ENCODE results near the gene ZBTB49.
A peak's percentile ranks its signal among the peaks of the same experiment; 100 is the strongest.

ZBTB49 gene

GRCh38 chr4:4332529-4332928 lies 42.5 kb downstream of the ZBTB49 start:
- no peak overlapping the region for H3K4me3 ChIP-seq (ENCODE audit: low read depth, low read length)
- TF ChIP-seq ZBTB44 (tag by site-specific recombination; IDR thresholded peaks at IDR 0.05) (no peak), HOXA7 (CRISPR knock-in tag; IDR thresholded peaks at IDR 0.05; ENCODE audit: borderline replicate concordance) (no peak), ZNF174 (tag by site-specific recombination; IDR thresholded peaks at IDR 0.05) (no peak), ZNF529 (tag by site-specific recombination; IDR thresholded peaks at IDR 0.05; ENCODE audit: insufficient replicate concordance) (no peak)
- H3K27ac ChIP-seq (ENCODE audit: extremely low read depth, low read depth, low read length): no peak overlapping the region
- no peaks in the 10 kb centered on the region for H3K36me3 ChIP-seq (ENCODE audit: control insufficient read depth in 2 of 2, insufficient read depth in 1 of 2, low read length in 2 of 2)
- POLR2A ChIA-PET: no interaction called here
- no peaks in the 10 kb centered on the region for H3K4me1 ChIP-seq (ENCODE audit: control insufficient read depth, insufficient read depth, low read length)
- H3K9me3 ChIP-seq (ENCODE audit: control insufficient read depth, insufficient read depth, low read depth, low read length): no peaks in the 10 kb centered on the region
- CTCF ChIA-PET: interaction anchor here (1.4 to 1.8 kb wide), 3 partner anchors 72 to 149 kb away, joined by 4 to 10 read pairs (median 8); no protein-coding TSS in a partner anchor

DNA sequence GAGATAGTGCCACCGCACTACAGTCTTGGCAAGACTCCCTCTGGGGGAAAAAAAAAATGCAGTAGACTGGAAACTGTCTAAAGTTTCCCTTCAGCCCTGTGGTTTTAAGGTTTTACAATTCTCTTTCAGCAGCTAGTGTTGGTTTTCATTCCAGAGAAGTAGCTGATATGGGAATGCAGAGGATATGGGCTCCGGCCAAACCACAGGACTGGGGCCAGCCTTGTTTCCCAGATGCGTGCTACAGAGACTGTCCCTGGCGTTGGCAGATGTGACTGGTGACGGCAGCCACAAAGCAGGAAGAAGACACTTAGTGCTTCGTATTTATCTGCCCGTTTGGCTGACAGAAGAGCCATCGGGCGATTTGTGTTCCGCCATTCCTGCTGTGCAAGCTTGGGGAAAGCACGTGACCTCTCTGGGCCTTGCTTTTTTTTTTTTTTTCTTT lies 43.2 kb downstream of the ZBTB49 start:
- ChIA-PET CTCF (interaction anchor here (0.6 to 1.8 kb wide), 4 partner anchors 73 to 272 kb away, joined by 3 to 10 read pairs (median 4); no protein-coding TSS in a partner anchor), POLR2A (no interaction called here)
- Histone ChIP-seq H3K9me3 (ENCODE audit: control insufficient read depth, insufficient read depth, low read depth, low read length) (no peaks in the 10 kb centered on the region), H3K27ac (ENCODE audit: extremely low read depth, low read depth, low read length) (no peak overlapping the region), H3K4me3 (ENCODE audit: low read depth, low read length) (no peak overlapping the region), H3K4me1 (ENCODE audit: control insufficient read depth, insufficient read depth, low read length) (no peaks in the 10 kb centered on the region), H3K36me3 (ENCODE audit: control insufficient read depth in 2 of 2, insufficient read depth in 1 of 2, low read length in 2 of 2) (no peaks in the 10 kb centered on the region)
- TF ChIP-seq IKZF3 (tag by site-specific recombination; IDR thresholded peaks at IDR 0.05): no peak
- no peak for TF ChIP-seq ZNF571 (tag by site-specific recombination; IDR thresholded peaks at IDR 0.05)
- no peak for TF ChIP-seq ZNF354C (tag by site-specific recombination; IDR thresholded peaks at IDR 0.05; ENCODE audit: borderline replicate concordance, low read depth)
- no peak for TF ChIP-seq ZNF274 (IDR thresholded peaks at IDR 0.05; ENCODE audit: low read length)
- TF ChIP-seq ZNF274 (tag by site-specific recombination; IDR thresholded peaks at IDR 0.05; ENCODE audit: borderline replicate concordance): no peak
- no peak for TF ChIP-seq ZSCAN23 (tag by site-specific recombination; IDR thresholded peaks at IDR 0.05)
- no peak for TF ChIP-seq ZNF561 (tag by site-specific recombination; IDR thresholded peaks at IDR 0.05; ENCODE audit: borderline replicate concordance)
- TF ChIP-seq ZNF792 (tag by site-specific recombination; IDR thresholded peaks at IDR 0.05): no peak
- no peak for TF ChIP-seq ZNF239 (tag by site-specific recombination; IDR thresholded peaks at IDR 0.05)
- no peak for TF ChIP-seq ZNF366 (tag by site-specific recombination; conservative IDR thresholded peaks at IDR 0.05)
- no peak for TF ChIP-seq SCRT2 (tag by site-specific recombination; IDR thresholded peaks at IDR 0.05)
- TF ChIP-seq ZIC2 (tag by site-specific recombination; IDR thresholded peaks at IDR 0.05): no peak
- TF ChIP-seq, protein P1, sequence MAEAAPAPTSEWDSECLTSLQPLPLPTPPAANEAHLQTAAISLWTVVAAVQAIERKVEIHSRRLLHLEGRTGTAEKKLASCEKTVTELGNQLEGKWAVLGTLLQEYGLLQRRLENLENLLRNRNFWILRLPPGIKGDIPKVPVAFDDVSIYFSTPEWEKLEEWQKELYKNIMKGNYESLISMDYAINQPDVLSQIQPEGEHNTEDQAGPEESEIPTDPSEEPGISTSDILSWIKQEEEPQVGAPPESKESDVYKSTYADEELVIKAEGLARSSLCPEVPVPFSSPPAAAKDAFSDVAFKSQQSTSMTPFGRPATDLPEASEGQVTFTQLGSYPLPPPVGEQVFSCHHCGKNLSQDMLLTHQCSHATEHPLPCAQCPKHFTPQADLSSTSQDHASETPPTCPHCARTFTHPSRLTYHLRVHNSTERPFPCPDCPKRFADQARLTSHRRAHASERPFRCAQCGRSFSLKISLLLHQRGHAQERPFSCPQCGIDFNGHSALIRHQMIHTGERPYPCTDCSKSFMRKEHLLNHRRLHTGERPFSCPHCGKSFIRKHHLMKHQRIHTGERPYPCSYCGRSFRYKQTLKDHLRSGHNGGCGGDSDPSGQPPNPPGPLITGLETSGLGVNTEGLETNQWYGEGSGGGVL (tag by site-specific recombination; IDR thresholded peaks at IDR 0.05): no peak
- TF ChIP-seq MEIS1 (CRISPR knock-in tag; IDR thresholded peaks at IDR 0.05; ENCODE audit: borderline replicate concordance): no peak

DNA sequence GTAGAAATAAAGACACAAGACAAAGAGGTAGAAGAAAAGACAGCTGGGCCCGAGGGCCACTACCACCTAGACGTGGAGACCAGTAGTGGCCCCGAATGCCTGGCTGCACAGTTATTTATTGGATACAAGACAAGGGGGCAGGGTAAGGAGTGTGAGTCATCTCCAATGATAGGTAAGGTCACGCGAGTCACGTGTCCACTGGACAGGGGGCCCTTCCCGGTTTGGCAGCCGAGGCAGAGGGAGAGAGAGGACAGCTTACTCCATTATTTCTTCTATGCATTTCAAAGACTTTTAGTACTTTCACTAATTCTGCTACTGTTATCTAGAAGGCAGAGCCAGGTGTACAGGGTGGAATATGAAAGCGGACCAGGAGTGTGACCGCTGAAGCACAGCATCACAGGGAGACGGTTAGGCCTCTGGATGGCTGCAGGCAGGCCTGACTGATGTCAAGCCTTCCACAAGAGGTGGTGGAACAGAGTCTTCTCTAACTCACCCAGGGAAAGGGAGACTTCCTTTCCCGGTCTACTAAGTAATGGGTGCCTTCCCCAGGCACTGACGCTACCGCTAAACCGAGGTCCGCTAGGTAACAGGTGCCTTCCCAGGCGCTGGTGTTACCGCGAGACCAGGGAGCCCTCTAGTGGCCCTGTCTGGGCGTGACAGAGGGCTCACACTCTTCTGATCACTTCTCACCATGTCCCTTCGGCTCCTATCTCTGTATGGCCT lies 44.9 kb downstream of the ZBTB49 start:
- Histone ChIP-seq H3K4me1 (ENCODE audit: control insufficient read depth, insufficient read depth, low read length) (no peaks in the 10 kb centered on the region), H3K27ac (ENCODE audit: extremely low read depth, low read depth, low read length) (no peak overlapping the region), H3K4me3 (ENCODE audit: low read depth, low read length) (no peak overlapping the region), H3K36me3 (ENCODE audit: control insufficient read depth in 2 of 2, insufficient read depth in 1 of 2, low read length in 2 of 2) (no peaks in the 10 kb centered on the region), H3K9me3 (ENCODE audit: control insufficient read depth, insufficient read depth, low read depth, low read length) (no peaks in the 10 kb centered on the region)
- ChIA-PET CTCF (interaction anchor here (0.7 to 3.2 kb wide), 5 partner anchors 27 to 165 kb away, joined by 3 to 18 read pairs (median 3); no protein-coding TSS in a partner anchor), POLR2A (no interaction called here)
- TF ChIP-seq CTCF (tag by site-specific recombination; IDR thresholded peaks at IDR 0.05) (peak; percentile 63), ZNF324 (tag by site-specific recombination; IDR thresholded peaks at IDR 0.05) (no peak), SCRT2 (tag by site-specific recombination; IDR thresholded peaks at IDR 0.05) (peak; percentile 99), PRDM1 (tag by site-specific recombination; IDR thresholded peaks at IDR 0.05) (peak; percentile 44; the same call in 1 of the 2 replicates), ZXDB (tag by site-specific recombination; IDR thresholded peaks at IDR 0.05) (no peak), ZNF366 (tag by site-specific recombination; conservative IDR thresholded peaks at IDR 0.05) (no peak), SCRT1 (tag by site-specific recombination; IDR thresholded peaks at IDR 0.05; ENCODE audit: borderline replicate concordance) (peak; percentile 92), ZNF707 (tag by site-specific recombination; IDR thresholded peaks at IDR 0.05) (no peak), ZNF146 (tag by site-specific recombination; IDR thresholded peaks at IDR 0.05) (no peak), ZNF274 (IDR thresholded peaks at IDR 0.05; ENCODE audit: low read length) (no peak), ZNF274 (tag by site-specific recombination; IDR thresholded peaks at IDR 0.05; ENCODE audit: borderline replicate concordance) (no peak), YY1 (tag by site-specific recombination; IDR thresholded peaks at IDR 0.05) (no peak), ZNF654 (tag by site-specific recombination; IDR thresholded peaks at IDR 0.05; ENCODE audit: low read depth) (peak; percentile 92)
